T-helper 2 cell treated with Interferon-gamma antibody and Interleukin-4, amounts not matched to agents 5 μg/mL and 100 μg/mL, for 36 hours (primary cell): ENCODE data around the gene VASP.

ENCODE experiments used
- DNase-seq: peaks from one replicate; pipeline ENCODE4 v3.0.0; 2021; ENCODE audit warnings: low spot score
- H3K27ac Mint-ChIP-seq: one replicate; pipeline ENCODE4 v1.8.0; 2021; ENCODE audit warnings: mild to moderate bottlenecking, mixed read lengths
- H3K27me3 Mint-ChIP-seq: one replicate; pipeline ENCODE4 v1.8.0; 2021; ENCODE audit warnings: low read depth, mixed read lengths
- H3K36me3 Mint-ChIP-seq: one replicate; pipeline ENCODE4 v1.8.0; 2021; ENCODE audit warnings: low read depth, mixed read lengths
- H3K4me1 Mint-ChIP-seq: one replicate; pipeline ENCODE4 v1.8.0; 2021; ENCODE audit warnings: low read depth, mixed read lengths
- H3K4me3 Mint-ChIP-seq: one replicate; pipeline ENCODE4 v1.8.0; 2022; ENCODE audit warnings: mild to moderate bottlenecking, moderate library complexity, mixed read lengths
- H3K9me3 Mint-ChIP-seq: one replicate; pipeline ENCODE4 v1.8.0; 2021; ENCODE audit warnings: mixed read lengths

Gene VASP

GRCh38 chr19:45553464-45553863, 46.2 kb downstream of the VASP start:
- Mint-ChIP-seq H3K4me1 (peaks cover 4% of the 10 kb centered on the region), H3K9me3 (no peaks in the 10 kb centered on the region), H3K27ac (no peak overlapping the region), H3K27me3 (no peaks in the 10 kb centered on the region), H3K36me3 (peaks cover 2% of the 10 kb centered on the region), H3K4me3 (no peak overlapping the region)
- DNase-seq = no peak

GRCh38 chr19:45554481-45554880, 47.2 kb downstream of the VASP start:
- Mint-ChIP-seq H3K4me1 (peaks cover 4% of the 10 kb centered on the region), H3K27ac (no peak overlapping the region), H3K9me3 (no peaks in the 10 kb centered on the region), H3K27me3 (no peaks in the 10 kb centered on the region), H3K4me3 (no peak overlapping the region), H3K36me3 (peaks cover 2% of the 10 kb centered on the region)
- no peak for DNase-seq

GRCh38 chr19:45556835-45557234, 49.6 kb downstream of the VASP start:
- Mint-ChIP-seq H3K36me3 (peaks cover 2% of the 10 kb centered on the region), H3K9me3 (no peaks in the 10 kb centered on the region), H3K27me3 (no peaks in the 10 kb centered on the region), H3K27ac (no peak overlapping the region), H3K4me1 (peaks cover 6% of the 10 kb centered on the region), H3K4me3 (no peak overlapping the region)
- no peak for DNase-seq

- peak; percentile 59 for DNase-seq
- Mint-ChIP-seq H3K9me3 (no peaks in the 10 kb centered on the region), H3K27me3 (no peaks in the 10 kb centered on the region), H3K4me1 (peaks cover 10% of the 10 kb centered on the region), H3K4me3 (no peak overlapping the region), H3K36me3 (peaks cover 2% of the 10 kb centered on the region), H3K27ac (peak overlapping the region; percentile 27)
Measured at GRCh38 chr19:45558399-45558878, 51.2 kb downstream of the VASP start.

- peaks cover 10% of the 10 kb centered on the region for H3K4me1 Mint-ChIP-seq
- peaks cover 2% of the 10 kb centered on the region for H3K36me3 Mint-ChIP-seq
- H3K9me3 Mint-ChIP-seq = no peaks in the 10 kb centered on the region
- H3K4me3 Mint-ChIP-seq = no peak overlapping the region
- H3K27ac Mint-ChIP-seq = no peak overlapping the region
- H3K27me3 Mint-ChIP-seq = no peaks in the 10 kb centered on the region
- DNase-seq = no peak
Measured at GRCh38 chr19:45560038-45560437, 52.8 kb downstream of the VASP start.

- Mint-ChIP-seq H3K27ac (no peak overlapping the region), H3K9me3 (no peaks in the 10 kb centered on the region), H3K27me3 (no peaks in the 10 kb centered on the region), H3K4me3 (no peak overlapping the region), H3K4me1 (peaks cover 10% of the 10 kb centered on the region), H3K36me3 (peaks cover 2% of the 10 kb centered on the region)
- DNase-seq = no peak
Measured at GRCh38 chr19:45560686-45561085, 53.4 kb downstream of the VASP start.

GRCh38 chr19:45564131-45564780, 57.0 kb downstream of the VASP start:
- H3K36me3 Mint-ChIP-seq = peaks cover 2% of the 10 kb centered on the region
- DNase-seq = no peak
- H3K27ac Mint-ChIP-seq = no peak overlapping the region
- no peaks in the 10 kb centered on the region for H3K9me3 Mint-ChIP-seq
- peaks cover 7% of the 10 kb centered on the region for H3K4me1 Mint-ChIP-seq
- H3K27me3 Mint-ChIP-seq = no peaks in the 10 kb centered on the region
- no peak overlapping the region for H3K4me3 Mint-ChIP-seq

- DNase-seq = no peak
- Mint-ChIP-seq H3K4me1 (peaks cover 10% of the 10 kb centered on the region), H3K36me3 (no peaks in the 10 kb centered on the region), H3K27ac (no peak overlapping the region), H3K4me3 (no peak overlapping the region), H3K9me3 (no peaks in the 10 kb centered on the region), H3K27me3 (no peaks in the 10 kb centered on the region)
Measured at GRCh38 chr19:45567609-45568008, 60.3 kb downstream of the VASP start.

- H3K27ac Mint-ChIP-seq = no peak overlapping the region
- H3K27me3 Mint-ChIP-seq = no peaks in the 10 kb centered on the region
- no peak for DNase-seq
- no peak overlapping the region for H3K4me3 Mint-ChIP-seq
- no peaks in the 10 kb centered on the region for H3K36me3 Mint-ChIP-seq
- no peaks in the 10 kb centered on the region for H3K9me3 Mint-ChIP-seq
- H3K4me1 Mint-ChIP-seq = peaks cover 6% of the 10 kb centered on the region
Measured at GRCh38 chr19:45568732-45569131, 61.5 kb downstream of the VASP start.

GRCh38 chr19:45569619-45570421, 62.5 kb downstream of the VASP start:
- Mint-ChIP-seq H3K4me1 (peaks cover 6% of the 10 kb centered on the region), H3K36me3 (no peaks in the 10 kb centered on the region), H3K27ac (no peak overlapping the region), H3K9me3 (no peaks in the 10 kb centered on the region), H3K27me3 (no peaks in the 10 kb centered on the region), H3K4me3 (no peak overlapping the region)
- DNase-seq = peak; percentile 47

GRCh38 chr19:45571457-45572220, 64.4 kb downstream of the VASP start:
- Mint-ChIP-seq H3K27me3 (no peaks in the 10 kb centered on the region), H3K36me3 (no peaks in the 10 kb centered on the region), H3K27ac (no peak overlapping the region), H3K4me3 (no peak overlapping the region), H3K9me3 (no peaks in the 10 kb centered on the region), H3K4me1 (peaks cover 6% of the 10 kb centered on the region)
- no peak for DNase-seq

GRCh38 chr19:45574526-45574925, 67.2 kb downstream of the VASP start:
- Mint-ChIP-seq H3K4me3 (no peak overlapping the region), H3K36me3 (no peaks in the 10 kb centered on the region), H3K27ac (no peak overlapping the region), H3K4me1 (peaks cover 13% of the 10 kb centered on the region), H3K9me3 (no peaks in the 10 kb centered on the region), H3K27me3 (no peaks in the 10 kb centered on the region)
- no peak for DNase-seq

- Mint-ChIP-seq H3K36me3 (no peaks in the 10 kb centered on the region), H3K4me1 (peaks cover 6% of the 10 kb centered on the region), H3K4me3 (no peak overlapping the region), H3K9me3 (no peaks in the 10 kb centered on the region), H3K27ac (no peak overlapping the region), H3K27me3 (no peaks in the 10 kb centered on the region)
- DNase-seq = no peak
Measured at GRCh38 chr19:45575216-45575615, 67.9 kb downstream of the VASP start.
